Tibial artery (tissue), 4 donors: ENCODE results near the gene NPAS3.

Experiments used
- DNase-seq, 2 donors: peaks; one replicate each; pipeline ENCODE4 v3.0.0-alpha.2; 2019
- H3K27ac ChIP-seq, 2 donors: fragments of 200-600 bp; sonication (generic) in 1 of 2; 1 replicate in 1 of 2; 2 replicates in 1 of 2; pipeline ENCODE4 v1.5.1; 2018 to 2019; ENCODE audit warnings: mild to moderate bottlenecking in 1 of 2
- H3K27me3 ChIP-seq, 2 donors: fragments of 200-600 bp; sonication (generic) in 1 of 2; one replicate each; pipeline versions ENCODE4 v1.5.1 to v1.6.0; 2016 to 2019
- H3K36me3 ChIP-seq, 3 donors: fragments of 200-600 bp; sonication (generic) in 2 of 3; one replicate each; pipeline ENCODE4 v1.5.1; 2016 to 2019; ENCODE audit warnings: mild to moderate bottlenecking in 2 of 3
- H3K4me1 ChIP-seq, 4 donors: fragments of 200-600 bp; sonication (generic) in 2 of 4; 1 replicate in 3 of 4; 2 replicates in 1 of 4; pipeline ENCODE4 v1.5.1; 2016 to 2019
- H3K4me3 ChIP-seq, 2 donors: fragments of 200-600 bp; sonication (generic) in 1 of 2; 1 replicate in 1 of 2; 2 replicates in 1 of 2; pipeline ENCODE4 v1.5.1; 2018 to 2019; ENCODE audit warnings: mild to moderate bottlenecking in 2 of 2
- H3K9me3 ChIP-seq, 3 donors: fragments of 200-600 bp; sonication (generic) in 1 of 3; one replicate each; pipeline ENCODE4 v1.5.1; 2016 to 2019
- intact Hi-C: fragments of 100-400 bp; cut with DNase I; formaldehyde crosslinking; loops from one replicate; pipeline ENCODE4 v1.15.0; 2023; ENCODE audit warnings: low total_unique reads
- TF ChIP-seq, protein P1 (sequence below), 2 experiments: fragments of 200-600 bp in 1 of 2; fragments of 450-650 bp in 1 of 2; IDR thresholded peaks; one replicate each; pipeline ENCODE4 v1.5.1; 2017 to 2019; ENCODE audit warnings: antibody characterized with exemption in 2 of 2, mild to moderate bottlenecking in 1 of 2, moderate library complexity in 1 of 2

Gene NPAS3

DNA sequence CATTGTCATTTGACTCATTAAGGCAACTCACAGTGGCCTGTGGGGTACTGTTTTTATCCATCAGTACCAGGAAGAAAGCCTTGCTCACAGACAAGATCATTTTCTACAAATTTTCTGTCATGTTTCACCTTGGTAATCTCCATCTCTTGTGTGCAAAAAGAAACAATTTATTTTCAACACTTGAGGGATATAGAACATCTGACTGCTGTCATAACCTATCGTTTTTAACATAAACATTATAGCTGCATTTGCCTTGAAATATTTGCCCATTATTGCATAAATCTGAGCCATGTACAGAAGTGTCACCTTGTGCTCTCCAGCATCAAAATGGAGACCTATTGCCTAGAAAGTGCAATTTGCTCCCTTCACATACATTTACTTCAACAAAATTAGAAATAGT is 300.8 kb downstream of the NPAS3 start:
- no peak overlapping the region for H3K27ac ChIP-seq
- TF ChIP-seq, protein P1, sequence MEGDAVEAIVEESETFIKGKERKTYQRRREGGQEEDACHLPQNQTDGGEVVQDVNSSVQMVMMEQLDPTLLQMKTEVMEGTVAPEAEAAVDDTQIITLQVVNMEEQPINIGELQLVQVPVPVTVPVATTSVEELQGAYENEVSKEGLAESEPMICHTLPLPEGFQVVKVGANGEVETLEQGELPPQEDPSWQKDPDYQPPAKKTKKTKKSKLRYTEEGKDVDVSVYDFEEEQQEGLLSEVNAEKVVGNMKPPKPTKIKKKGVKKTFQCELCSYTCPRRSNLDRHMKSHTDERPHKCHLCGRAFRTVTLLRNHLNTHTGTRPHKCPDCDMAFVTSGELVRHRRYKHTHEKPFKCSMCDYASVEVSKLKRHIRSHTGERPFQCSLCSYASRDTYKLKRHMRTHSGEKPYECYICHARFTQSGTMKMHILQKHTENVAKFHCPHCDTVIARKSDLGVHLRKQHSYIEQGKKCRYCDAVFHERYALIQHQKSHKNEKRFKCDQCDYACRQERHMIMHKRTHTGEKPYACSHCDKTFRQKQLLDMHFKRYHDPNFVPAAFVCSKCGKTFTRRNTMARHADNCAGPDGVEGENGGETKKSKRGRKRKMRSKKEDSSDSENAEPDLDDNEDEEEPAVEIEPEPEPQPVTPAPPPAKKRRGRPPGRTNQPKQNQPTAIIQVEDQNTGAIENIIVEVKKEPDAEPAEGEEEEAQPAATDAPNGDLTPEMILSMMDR (IDR thresholded peaks at IDR 0.05) = no peak

DNA sequence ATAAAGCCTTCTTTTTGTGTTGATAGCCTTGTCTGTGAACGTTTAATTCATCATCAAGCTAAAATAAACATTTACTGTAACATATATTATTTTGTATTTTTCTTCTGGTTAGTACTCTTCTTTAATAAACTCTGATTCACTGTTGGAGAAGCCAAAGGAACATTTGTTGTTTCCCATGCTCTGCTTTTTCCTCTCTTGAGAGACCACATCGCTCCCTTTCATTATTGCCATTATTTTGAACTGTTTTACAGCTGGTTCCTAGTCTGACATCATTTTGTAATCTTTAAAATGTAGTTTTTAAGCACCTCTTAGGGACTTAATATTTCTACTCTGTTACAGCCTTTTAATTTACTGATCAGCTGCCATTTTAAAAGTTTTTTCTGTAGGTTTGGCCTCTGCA is 301.8 kb downstream of the NPAS3 start:
- intact Hi-C loops = no loop called here
- no peaks in the 10 kb centered on the region for H3K36me3 ChIP-seq
- H3K4me3 ChIP-seq = no peak overlapping the region
- no peak for DNase-seq
- H3K27ac ChIP-seq = no peak overlapping the region
- no peaks in the 10 kb centered on the region for H3K27me3 ChIP-seq
- no peaks in the 10 kb centered on the region for H3K9me3 ChIP-seq
- TF ChIP-seq, protein P1 (IDR thresholded peaks at IDR 0.05) = no peak
- no peaks in the 10 kb centered on the region for H3K4me1 ChIP-seq

More for the DNA sequence above, 300.8 kb downstream of the NPAS3 start:
- H3K4me1 ChIP-seq = no peaks in the 10 kb centered on the region
- no peaks in the 10 kb centered on the region for H3K27me3 ChIP-seq
- H3K9me3 ChIP-seq = no peaks in the 10 kb centered on the region
- H3K36me3 ChIP-seq = no peaks in the 10 kb centered on the region
- no peak for DNase-seq
- intact Hi-C loops = no loop called here
- H3K4me3 ChIP-seq = no peak overlapping the region

DNA sequence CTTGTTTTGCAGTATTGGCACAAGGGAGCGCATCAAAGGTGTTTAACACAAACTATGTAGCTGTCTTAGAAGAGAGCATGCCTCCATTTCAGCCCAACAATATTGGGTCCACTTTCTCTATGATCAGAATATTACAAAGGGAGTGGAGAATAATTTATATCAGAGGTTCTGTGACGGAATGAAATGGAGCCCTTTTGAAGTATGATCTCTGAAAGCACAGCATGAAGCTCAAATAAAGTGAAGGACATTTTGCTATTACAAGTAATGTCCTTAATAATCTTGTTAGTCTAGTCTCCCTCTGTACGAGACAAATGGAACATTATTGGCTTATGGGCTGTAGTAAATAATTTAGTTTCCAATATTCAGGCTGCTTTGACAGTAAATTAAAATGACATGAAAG is 302.7 kb downstream of the NPAS3 start:
- no peaks in the 10 kb centered on the region for H3K27me3 ChIP-seq
- no peaks in the 10 kb centered on the region for H3K4me1 ChIP-seq
- TF ChIP-seq, protein P1 (IDR thresholded peaks at IDR 0.05) = no peak
- H3K36me3 ChIP-seq = no peaks in the 10 kb centered on the region
- no peak overlapping the region for H3K27ac ChIP-seq
- no peak overlapping the region for H3K4me3 ChIP-seq
- H3K9me3 ChIP-seq = no peaks in the 10 kb centered on the region
- intact Hi-C loops = no loop called here
- DNase-seq = no peak

GRCh38 chr14:33249233-33249820 is 310.6 kb downstream of the NPAS3 start:
- H3K9me3 ChIP-seq = no peaks in the 10 kb centered on the region
- TF ChIP-seq, protein P1 (IDR thresholded peaks at IDR 0.05) = no peak
- intact Hi-C loops = no loop called here
- H3K4me3 ChIP-seq = no peak overlapping the region
- no peaks in the 10 kb centered on the region for H3K36me3 ChIP-seq
- DNase-seq = no peak
- H3K27ac ChIP-seq = no peak overlapping the region
- H3K4me1 ChIP-seq = no peaks in the 10 kb centered on the region
- no peaks in the 10 kb centered on the region for H3K27me3 ChIP-seq

- TF ChIP-seq, protein P1 (IDR thresholded peaks at IDR 0.05) = no peak
- intact Hi-C loops = no loop called here
- H3K4me1 ChIP-seq = peaks cover 0 to 6% (median 0%) of the 10 kb centered on the region in 4 donors
Observed at GRCh38 chr14:33250963-33251362, 312.3 kb downstream of the NPAS3 start.

DNA sequence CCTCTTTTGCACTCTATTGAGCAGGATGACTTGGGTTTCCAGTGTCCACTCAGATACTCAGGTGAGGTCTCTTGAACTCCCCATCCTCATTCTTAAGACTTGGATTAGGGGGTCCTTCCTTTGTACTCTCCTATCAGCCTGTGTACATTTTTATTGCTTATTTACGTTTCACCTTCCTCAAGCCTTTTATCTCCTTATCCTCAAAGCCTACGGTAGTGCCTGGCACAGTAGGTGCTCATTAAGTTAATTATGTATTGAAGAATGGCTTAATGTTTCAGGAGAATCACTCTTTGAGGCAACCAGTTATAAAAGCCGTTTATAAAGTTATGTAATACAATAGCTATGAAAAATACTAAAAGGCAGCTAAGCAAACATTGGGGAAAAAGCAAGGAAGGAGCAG is 315.7 kb downstream of the NPAS3 start:
- H3K27ac ChIP-seq = no peak overlapping the region
- no peaks in the 10 kb centered on the region for H3K9me3 ChIP-seq
- no peaks in the 10 kb centered on the region for H3K27me3 ChIP-seq
- no peak for DNase-seq
- intact Hi-C loops = no loop called here
- no peaks in the 10 kb centered on the region for H3K36me3 ChIP-seq
- TF ChIP-seq, protein P1 (IDR thresholded peaks at IDR 0.05) = no peak
- H3K4me3 ChIP-seq = no peak overlapping the region
- peaks cover 0 to 6% (median 0%) of the 10 kb centered on the region in 4 donors for H3K4me1 ChIP-seq

More at GRCh38 chr14:33250963-33251362, 312.3 kb downstream of the NPAS3 start:
- H3K36me3 ChIP-seq = no peaks in the 10 kb centered on the region
- DNase-seq = no peak
- no peaks in the 10 kb centered on the region for H3K9me3 ChIP-seq
- no peak overlapping the region for H3K27ac ChIP-seq
- no peak overlapping the region for H3K4me3 ChIP-seq
- no peaks in the 10 kb centered on the region for H3K27me3 ChIP-seq
